Stimulated activated CD4-positive, alpha-beta T cell treated with anti-CD3 and anti-CD28 coated beads, Interleukin-2, amount 100 ng/mL, for 48 hours (primary cell): ENCODE measurements around the gene TMEM81.

Source experiments
- DNase-seq, 2 donors: peaks; one replicate each; pipeline ENCODE4 v3.0.0-alpha.2; 2020

TMEM81 gene

DNA sequence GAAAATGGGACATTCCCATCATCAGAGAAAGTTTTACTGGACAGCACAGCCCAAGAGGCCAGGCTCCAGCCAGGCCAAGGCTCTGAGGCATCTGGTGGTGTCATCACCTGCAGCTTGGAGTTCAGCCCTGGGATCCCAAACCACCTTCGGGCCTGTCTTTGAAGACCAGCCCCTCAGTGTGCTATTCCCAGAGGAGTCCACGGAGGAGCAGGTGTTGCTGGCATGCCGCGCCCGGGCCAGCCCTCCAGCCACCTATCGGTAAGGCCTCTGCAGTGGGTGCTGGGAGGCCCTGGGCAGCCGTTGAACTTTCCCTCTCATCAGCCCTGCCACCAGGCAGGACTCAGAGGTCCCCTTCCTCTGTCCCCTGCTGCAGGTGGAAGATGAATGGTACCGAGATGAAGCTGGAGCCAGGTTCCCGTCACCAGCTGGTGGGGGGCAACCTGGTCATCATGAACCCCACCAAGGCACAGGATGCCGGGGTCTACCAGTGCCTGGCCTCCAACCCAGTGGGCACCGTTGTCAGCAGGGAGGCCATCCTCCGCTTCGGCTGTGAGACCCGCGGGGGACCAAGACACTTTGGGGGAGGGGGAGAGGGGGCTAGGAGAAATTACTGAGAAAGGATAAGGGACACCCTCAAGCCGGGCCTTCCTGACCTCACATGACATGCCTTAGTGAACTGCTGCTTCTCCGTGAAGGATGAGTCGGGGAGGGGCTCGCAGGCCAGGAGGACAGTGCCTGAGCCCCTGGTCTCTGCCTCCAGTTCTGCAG lies 26.3 kb downstream of the TMEM81 start:
- DNase-seq, result no peak

DNA sequence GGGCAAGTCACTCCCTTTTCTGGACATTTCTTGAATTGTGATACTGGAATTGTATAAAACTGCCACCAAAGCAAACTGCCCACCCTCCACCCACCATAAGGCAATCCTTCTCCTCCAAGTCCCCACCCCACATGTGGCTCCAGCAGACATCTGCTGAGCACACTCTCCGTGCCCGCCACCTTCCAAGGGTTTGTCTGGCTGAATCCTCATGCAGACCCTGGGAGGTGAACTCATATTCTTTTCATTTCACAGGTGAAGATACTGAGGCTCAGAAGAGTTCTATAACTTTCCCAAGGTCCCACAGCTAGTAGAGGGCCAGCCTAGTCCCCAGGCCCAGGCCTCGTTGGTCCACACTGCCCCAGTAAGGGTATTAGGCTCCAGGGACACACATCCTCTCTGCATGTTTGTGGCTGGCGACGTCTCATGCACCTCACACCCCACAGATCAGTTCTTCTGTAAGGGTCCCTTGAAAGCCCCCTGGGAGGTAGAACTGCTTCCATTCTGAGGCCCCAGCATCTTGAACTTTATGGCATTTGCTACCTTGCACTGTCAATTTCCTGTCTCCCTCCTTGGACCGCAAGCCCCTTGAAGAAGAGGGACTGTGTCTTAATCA lies 27.2 kb downstream of the TMEM81 start:
- DNase-seq, result no peak

DNA sequence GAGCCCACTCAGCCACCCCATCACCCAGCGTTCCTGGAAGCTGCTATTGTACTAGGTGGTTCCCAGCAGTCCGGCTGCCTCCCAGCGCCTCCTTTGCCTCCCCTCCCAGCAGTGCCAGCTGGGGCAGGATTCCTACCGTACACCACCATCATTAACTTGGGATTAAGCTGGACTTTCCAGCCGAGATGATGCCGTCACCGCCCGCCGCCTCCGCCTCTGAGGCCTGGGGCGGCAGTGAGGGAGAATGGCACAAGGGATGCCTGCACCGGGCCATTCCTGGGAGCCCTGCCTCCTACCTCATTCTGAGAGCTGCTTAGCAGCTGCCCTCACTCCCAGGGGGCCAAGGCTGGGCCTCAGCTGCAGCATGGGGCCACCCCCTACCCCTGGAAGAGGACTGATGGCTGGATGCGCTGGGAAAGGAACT lies 28.1 kb downstream of the TMEM81 start:
- no peak for DNase-seq

DNA sequence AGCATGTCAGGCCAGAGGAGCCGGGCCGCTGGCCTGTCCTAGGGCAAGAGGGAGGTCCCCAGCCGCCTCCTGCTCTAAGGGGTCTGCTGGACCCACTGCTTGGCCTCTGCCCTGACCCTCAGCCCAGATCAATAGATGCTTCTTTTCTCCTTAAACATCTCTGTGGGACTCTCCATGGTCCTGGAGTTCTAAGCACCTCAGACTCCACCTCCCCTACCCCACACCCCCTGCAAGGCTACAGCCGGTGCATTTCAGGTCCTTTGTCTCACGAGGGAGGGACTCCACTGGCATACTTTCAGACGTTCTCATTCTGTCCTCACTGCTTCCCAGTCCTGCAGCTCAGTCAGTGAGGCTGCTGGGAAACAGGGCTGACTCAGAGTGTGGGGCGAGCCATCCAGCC lies 30.2 kb downstream of the TMEM81 start:
- no peak for DNase-seq

DNA sequence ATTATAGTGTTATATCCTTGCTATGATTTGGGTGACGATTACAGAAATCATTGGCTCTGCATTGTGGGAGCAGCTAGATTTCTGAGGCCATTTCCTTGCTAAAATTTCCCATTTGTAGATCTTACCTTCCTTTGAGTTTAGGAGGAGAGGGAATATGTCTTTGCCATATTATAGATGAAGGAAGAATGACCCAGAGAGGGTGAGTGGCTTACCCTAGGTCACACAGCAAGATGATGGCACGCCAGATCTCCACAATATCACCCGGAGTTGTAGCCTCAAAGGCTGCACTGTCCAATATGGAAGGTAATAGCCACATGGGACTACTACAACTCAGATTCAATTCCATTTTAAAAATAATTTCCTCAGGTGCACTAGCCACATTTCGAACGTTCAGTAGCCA lies 31.0 kb downstream of the TMEM81 start:
- DNase-seq, result no peak

DNA sequence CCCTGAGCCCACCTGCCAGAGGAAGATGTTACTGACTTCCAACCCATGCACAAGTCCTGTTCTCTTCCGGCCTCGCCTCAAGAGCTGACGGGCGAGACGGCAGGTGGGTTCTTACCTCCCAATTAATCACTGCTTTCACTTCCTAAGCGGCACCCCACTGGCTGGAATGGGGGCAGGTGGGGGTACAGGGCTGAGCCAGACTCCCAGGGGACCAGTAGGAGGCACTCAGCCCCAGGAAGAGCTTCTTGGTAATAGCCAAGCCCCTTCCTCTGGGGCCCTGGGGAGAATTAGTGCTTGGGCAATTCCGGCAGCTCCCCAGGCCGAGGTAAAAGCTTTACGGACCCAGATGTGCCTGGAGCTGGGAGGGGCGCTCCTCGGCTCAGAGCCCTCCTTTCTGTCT lies 31.6 kb downstream of the TMEM81 start:
- no peak for DNase-seq

DNA sequence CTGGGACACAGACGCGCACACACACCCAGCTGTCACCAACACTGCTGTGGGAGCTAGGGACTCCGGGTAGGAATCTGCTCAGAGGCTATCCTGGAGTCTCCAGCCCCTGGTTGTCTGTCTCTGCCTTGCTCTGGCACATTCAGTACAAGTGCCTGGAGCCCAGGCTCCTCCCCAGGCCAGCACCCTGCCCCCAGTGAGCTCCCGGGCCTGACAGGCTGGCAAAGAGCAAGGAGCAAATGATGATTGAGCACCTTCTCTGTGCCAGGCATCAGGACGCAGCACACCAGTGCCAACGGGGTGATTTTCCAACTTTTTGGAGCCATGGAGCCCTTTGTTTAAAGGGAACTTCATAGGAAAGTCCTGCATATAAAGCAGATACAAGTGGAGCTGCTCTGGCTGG lies 34.8 kb downstream of the TMEM81 start:
- no peak for DNase-seq

DNA sequence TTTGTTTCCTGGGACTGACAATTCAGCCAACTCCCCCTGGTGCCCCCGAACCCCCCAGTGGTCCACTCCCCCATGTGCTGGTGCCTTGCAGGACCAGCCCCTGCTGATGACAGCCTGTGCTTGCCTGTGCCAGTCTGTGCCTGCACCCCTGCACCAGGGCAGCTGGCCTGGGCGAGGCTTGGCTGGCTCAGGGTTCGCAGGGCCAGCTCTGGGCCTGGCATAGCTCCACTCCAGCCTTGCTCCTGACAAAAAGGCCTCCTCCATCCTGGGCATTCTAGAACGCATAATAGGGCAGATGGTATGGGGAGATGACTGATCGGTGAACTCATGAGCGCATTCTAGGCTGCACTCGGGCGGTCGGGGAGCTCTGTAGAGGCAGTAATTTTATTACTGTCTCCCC lies 35.9 kb downstream of the TMEM81 start:
- DNase-seq, result no peak

DNA sequence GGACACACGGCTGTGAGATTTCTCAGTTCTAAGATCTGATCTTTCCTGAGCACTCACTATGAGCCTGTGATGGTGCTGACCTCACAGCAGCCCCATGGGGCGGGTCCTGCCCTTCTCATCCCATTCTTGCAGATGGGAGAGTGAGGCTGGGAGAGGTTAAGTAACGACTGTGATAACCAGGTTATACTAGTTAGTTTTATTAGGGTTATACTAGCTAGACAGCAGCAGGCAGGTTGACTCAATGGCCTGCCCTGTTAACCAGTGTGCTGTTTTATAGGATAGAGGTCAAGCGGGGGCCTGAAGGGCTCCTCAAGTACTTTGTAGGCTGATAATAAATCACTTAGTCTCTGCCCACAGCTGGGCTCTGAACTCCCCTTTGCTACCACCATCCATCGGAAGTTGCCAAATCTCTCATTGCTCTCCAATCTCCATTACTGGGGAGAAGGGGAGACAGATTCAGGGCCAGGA lies 36.5 kb downstream of the TMEM81 start:
- DNase-seq, result no peak

DNA sequence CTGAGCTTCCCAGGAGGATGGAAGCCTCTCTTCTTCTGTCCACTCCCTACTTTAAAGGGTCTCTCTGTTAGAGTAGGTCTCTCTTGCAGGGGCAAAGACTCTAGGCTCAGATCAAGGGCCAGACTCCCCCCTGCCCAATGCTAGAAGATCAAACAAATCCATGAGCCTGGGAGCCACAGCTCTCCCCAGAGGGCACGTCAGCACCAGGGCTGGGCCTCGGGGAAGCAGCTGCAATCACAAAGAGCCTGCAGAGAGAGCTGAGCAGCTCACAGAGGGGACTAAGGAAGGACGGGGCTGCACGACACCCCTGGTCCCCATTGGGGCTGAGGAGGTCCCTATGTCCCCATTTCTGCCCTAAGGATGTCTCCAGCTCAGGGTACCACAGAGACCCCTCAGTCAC lies 37.4 kb downstream of the TMEM81 start:
- no peak for DNase-seq

DNA sequence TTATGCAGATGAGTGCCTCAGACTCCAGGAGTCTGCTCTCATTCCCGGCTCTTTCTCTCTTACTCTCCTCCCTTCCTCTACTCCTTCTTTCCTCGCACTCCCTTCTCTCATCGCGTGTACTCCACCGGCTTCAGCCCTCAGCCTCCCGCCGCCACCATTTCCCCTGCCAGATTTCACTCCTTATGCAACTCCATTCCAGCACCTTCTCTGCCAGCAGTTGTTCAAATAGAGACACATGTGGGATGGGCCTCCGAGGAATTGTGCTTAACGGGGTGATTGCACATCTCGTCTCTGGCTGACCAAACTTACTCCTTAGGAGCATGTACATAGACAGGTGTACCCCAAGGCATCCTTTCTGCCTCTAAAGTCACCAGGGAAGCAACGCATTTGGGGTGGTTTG lies 39.1 kb downstream of the TMEM81 start:
- DNase-seq, result no peak

DNA sequence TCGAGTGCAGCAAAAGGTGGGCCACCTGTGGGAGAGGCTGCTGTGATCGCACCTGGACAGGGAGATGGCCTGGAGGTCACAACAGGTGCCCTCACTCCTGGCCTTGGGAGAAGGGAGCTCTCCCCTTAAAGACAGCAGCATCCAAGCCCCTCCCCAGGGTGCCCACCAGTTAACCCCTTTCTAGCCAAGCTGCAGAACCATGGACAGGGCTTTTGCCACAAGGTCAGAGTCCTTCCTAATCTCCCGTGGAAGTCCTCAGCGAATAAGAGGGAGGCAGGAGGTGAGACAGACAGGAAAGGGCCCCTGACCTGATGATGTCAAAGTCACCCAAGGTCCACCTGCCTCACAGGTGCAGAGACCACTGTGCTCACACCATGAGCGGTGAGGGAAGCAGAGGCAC lies 39.5 kb downstream of the TMEM81 start:
- no peak for DNase-seq

DNA sequence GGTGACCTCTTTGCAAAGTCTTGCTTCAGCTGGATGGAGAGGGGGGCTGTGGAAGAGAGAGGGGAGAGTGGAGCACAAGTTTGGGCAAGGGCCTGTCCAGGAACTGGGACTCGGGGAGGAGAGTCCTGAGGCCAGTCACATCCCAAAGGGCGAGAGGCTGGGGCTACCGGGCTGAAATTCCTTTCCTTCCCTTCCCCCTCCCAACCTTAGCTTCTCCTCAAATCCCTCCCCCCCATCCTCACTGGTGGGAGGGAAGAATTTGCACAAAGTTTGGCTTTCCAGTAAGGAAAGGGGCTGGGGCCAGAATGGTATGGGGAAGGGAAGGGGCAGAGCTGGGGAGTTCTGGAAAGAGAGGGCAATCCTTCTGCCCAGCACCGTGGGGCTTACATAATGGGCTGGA lies 40.4 kb downstream of the TMEM81 start:
- DNase-seq, result no peak

DNA sequence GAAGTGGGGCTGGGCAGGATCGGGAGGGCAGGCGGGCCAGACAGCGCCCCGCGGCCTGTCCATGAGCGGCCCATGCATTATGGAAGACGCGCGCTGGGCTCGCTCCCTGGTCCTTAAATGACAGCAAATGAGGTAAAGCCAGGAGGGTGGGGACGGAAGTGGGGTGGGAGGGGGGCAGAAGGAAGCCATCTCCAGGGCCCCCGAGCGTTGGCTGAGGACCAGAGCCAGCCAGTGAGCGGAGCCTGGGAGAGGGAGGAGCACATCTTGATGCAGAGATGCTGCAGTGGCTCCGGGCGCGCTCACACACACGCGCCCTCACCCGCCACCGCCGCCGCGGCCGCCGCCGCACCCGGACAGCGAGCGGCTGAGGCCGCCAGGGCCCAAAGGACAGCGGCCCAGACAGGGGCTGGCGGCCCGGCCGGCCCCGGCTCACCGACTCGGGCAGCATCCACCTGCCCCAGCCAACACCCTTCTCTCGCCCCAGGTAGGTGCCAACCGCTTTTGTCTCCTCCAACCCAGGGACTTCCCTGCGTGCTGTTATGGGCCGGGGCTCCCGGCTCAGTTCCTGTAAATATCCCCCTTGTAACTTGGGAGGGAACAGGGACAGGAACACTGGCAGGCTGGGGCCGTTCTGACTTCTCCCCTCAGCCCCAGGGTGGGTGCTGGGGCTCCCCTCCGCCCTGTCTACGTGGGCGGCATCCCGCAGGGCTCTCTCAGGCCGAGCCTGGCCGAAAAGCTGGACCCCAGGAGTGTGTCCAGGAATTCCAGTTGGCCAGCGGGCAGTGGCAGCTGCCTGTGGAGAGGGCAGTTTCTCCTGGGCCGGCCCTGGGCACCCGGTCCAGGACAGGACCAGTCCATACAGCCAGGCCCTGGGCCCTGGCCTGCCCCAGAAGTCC lies 41.1 kb downstream of the TMEM81 start, which contains the start of gene CNTN2:
CNTN2 (plus strand) TSS at position 302 of the 896 bp plus-strand sequence. CDS start 9,974 bp downstream, outside the sequence.
- DNase-seq, result no peak

DNA sequence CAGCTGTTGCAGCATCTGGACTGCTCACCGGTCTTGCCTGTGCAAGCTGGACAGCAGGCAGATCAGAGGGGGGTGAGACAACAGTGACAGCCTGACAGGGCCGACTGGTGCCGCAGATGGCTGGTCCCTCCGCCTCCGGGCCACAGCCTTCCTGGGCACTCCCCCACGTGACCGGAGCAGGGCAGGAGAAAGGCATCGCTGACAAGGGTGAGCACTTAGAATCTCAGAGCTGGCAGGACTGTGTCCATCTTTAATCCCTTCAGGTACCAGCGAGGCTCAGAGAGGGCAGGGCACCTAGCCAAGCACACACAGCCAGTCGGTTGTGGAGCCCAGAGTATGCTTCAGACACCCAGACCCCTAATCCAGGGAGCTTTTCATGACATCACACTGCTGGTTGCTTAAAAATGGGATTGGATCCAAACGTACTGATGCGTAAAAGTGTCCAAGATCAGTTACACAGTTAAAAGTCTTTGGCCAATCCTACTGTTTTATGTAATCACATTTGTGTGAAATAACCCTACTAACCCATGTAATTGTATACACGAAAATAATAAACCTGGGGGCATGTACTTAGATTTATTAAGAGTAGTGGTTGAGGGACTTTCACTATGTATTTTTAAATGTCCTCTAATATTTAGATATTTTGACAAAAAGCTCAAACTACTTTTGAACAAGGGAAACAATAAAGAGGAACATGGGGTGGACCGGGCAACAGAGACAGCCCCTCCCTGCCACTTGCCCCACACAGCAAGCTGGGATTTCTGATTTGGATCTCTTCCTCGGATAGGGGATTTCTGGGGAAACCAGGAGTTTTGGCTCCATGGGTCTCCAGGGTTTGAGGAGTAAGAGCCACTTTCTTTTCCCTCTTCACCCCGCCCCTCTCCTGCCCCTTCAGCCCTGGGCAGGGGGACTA lies 42.0 kb downstream of the TMEM81 start:
- no peak for DNase-seq

DNA sequence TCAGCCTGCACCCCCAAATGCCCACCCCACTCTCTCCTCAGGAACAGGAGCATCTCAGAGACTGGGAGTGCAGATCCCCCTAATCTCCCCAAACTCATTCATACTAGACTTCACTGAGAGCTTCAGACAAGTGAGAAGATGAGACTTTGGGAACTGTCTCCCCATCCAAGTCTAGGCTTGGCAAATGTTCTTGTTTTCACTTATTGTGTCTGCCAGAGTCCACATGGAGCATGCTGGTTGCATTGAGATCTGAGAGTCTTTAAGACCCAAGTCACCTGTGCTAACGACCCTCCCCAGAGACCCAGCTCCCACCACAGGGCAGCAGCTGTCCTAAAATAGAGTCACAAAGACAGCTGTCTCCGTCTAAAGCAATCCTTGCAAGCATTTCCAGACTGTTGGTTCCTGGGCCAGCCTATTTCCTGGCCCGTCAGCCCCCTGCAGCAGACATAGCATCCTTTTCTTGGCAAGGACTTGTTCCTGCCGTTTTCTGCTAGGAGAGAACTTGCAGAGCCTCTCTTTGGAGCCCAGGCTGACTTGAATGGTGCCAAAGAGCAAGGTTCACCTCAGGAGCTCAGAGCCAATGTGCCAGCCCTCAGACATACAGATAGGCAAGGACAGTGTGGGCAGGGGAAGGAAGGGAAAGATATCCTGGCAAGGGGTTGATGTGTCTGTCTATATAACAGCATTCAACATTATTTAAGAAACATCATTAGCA lies 43.1 kb downstream of the TMEM81 start:
- DNase-seq, result no peak

DNA sequence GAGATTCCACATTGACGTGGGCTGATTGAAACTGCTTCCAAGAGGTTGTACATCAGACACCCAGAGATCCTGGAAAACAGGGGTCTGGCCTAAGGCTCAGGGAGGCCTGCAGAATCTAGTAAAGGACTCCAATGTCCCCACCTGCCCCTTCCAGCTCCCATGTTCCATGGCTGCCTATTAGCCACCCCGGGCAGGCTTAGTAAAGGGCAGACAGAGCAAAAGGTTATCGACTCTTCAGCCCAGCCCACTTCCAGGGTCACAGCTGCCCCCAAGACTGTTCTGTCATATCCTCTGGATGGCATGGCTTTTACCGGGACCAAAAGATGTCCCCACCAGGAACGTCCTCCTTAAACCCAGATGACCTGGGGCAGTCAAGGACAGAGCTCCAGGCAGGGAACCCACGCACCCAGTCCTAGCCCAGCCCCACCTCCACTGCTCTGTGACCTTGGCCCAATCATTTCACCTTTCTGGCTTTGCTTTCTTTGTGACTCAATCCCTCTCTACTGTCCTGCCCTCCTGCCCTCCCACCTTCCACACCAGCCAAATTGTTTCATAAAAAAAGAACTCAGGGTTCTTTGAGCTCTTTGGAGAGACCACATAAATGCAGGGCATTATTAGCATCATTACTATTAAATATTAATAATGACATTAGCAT lies 46.0 kb downstream of the TMEM81 start:
- DNase-seq, result no peak

DNA sequence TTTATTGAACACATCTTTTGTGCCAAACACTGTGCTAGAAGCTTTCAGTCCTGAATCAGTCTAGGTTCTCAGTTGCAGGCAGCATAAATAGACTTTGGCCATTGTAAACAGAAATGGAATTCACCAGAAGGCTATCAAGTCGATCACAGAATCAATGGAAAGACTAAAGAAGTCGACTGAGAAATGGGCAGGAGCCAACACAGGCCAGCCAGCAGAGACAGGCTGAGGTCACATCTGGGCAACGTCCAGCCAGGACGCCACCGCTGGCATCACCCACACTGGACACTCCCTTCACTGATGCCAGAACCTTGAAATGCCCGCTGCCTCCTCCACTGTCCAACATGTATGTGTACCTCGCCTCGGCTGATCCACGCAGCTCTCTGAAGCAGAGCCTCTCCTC lies 46.7 kb downstream of the TMEM81 start:
- DNase-seq, result no peak
